Thyroid gland (tissue), 4 donors: ENCODE results near the gene TP53AIP1. TPM values are rescaled to one million over a fixed set of nuclear protein-coding genes. Genes with fewer than 3 reads are reported as not detected.

Experiments
- DNase-seq, 2 donors: peaks; one replicate each; pipeline ENCODE4 v3.0.0-alpha.2; 2019
- H3K27ac ChIP-seq, 3 donors: fragments of 200-600 bp; sonication (generic); 1 replicate in 2 of 3; 2 replicates in 1 of 3; pipeline ENCODE4 v1.5.1; 2016 to 2019; ENCODE audit warnings: mild to moderate bottlenecking in 1 of 3, moderate library complexity in 1 of 3
- H3K27me3 ChIP-seq: fragments of 200-600 bp; sonication (generic); one replicate; pipeline ENCODE4 v1.5.1; 2019
- H3K36me3 ChIP-seq, 2 donors: fragments of 200-600 bp; sonication (generic); one replicate each; pipeline ENCODE4 v1.5.1; 2016 to 2019
- H3K4me1 ChIP-seq, 2 donors: fragments of 200-600 bp; sonication (generic); one replicate each; pipeline ENCODE4 v1.5.1; 2017 to 2019
- H3K4me3 ChIP-seq, 3 donors: fragments of 200-600 bp; sonication (generic); replicated peaks in 1 of 3; 1 replicate in 2 of 3; 2 replicates in 1 of 3; pipeline ENCODE4 v1.5.1; 2016; ENCODE audit warnings: mild to moderate bottlenecking in 1 of 3
- H3K9me3 ChIP-seq: fragments of 200-600 bp; sonication (generic); one replicate; pipeline ENCODE4 v1.5.1; 2017
- CTCF ChIP-seq, 6 experiments: fragments of 200-600 bp in 3 of 6; fragments of 450-650 bp in 3 of 6; sonication (generic) in 3 of 6; IDR thresholded peaks; one replicate each; pipeline ENCODE4 v1.5.1; 2016 to 2019; ENCODE audit warnings: antibody characterized with exemption in 6 of 6, mild to moderate bottlenecking in 2 of 6, inconsistent platforms in 1 of 6, moderate library complexity in 1 of 6
- POLR2A ChIP-seq, 2 donors: fragments of 450-650 bp; IDR thresholded peaks; one replicate each; pipeline ENCODE4 v1.6.1; 2017; ENCODE audit warnings: antibody characterized with exemption in 2 of 2, mild to moderate bottlenecking in 2 of 2, moderate library complexity in 1 of 2
- WGBS, 2 donors: methylation state at CpG; one replicate each; pipeline ENCODE4 v1.1.5; 2017; 5-methylcytosine and 5-hydroxymethylcytosine counted together
- intact Hi-C: fragments of 100-400 bp; cut with DNase I; formaldehyde crosslinking; loops from one replicate; pipeline ENCODE4 v1.15.1; 2023
- total RNA-seq, 4 donors: library from RNA; depleted of rRNA; stranded (reverse); fragments of >200 nt; gene quantifications; one replicate each; pipeline ENCODE4 v1.2.3, GENCODE V29; 2016

TP53AIP1 gene
- total RNA-seq, 4 donors from 2014 or later = not detected

- 39 to 45% methylated on average over 5 of the region's 5 CpGs for WGBS, 2 donors
- no peaks in the 10 kb centered on the region for H3K27me3 ChIP-seq
- TF ChIP-seq POLR2A (IDR thresholded peaks at IDR 0.05) (no peak), CTCF (IDR thresholded peaks at IDR 0.05) (no peak)
- intact Hi-C loops = no loop called here
- no peaks in the 10 kb centered on the region for H3K36me3 ChIP-seq
- DNase-seq = no peak
- H3K4me3 ChIP-seq = no peak overlapping the region
- H3K9me3 ChIP-seq = no peaks in the 10 kb centered on the region
- no peaks in the 10 kb centered on the region for H3K4me1 ChIP-seq
- H3K27ac ChIP-seq = no peak overlapping the region
Observed at GRCh38 chr11:128928400-128928799, 14.3 kb downstream of the TP53AIP1 start.

GRCh38 chr11:128927683-128928336, 14.9 kb downstream of the TP53AIP1 start:
- Histone ChIP-seq H3K9me3 (no peaks in the 10 kb centered on the region), H3K27ac (no peak overlapping the region), H3K4me1 (no peaks in the 10 kb centered on the region), H3K27me3 (no peaks in the 10 kb centered on the region), H3K36me3 (no peaks in the 10 kb centered on the region), H3K4me3 (no peak overlapping the region)
- DNase-seq = no peak
- 82 to 83% methylated on average over 9 to 12 of the region's 12 CpGs for WGBS, 2 donors
- TF ChIP-seq POLR2A (IDR thresholded peaks at IDR 0.05) (no peak), CTCF (IDR thresholded peaks at IDR 0.05) (no peak)
- intact Hi-C loops = no loop called here

GRCh38 chr11:128927108-128927461, 15.6 kb downstream of the TP53AIP1 start:
- H3K36me3 ChIP-seq = no peaks in the 10 kb centered on the region
- TF ChIP-seq CTCF (IDR thresholded peaks at IDR 0.05) (no peak), POLR2A (IDR thresholded peaks at IDR 0.05) (no peak)
- H3K4me1 ChIP-seq = no peaks in the 10 kb centered on the region
- H3K4me3 ChIP-seq = no peak overlapping the region
- no peaks in the 10 kb centered on the region for H3K9me3 ChIP-seq
- H3K27ac ChIP-seq = no peak overlapping the region
- H3K27me3 ChIP-seq = no peaks in the 10 kb centered on the region
- 70 to 75% methylated on average over 11 of the region's 11 CpGs for WGBS, 2 donors
- no peak for DNase-seq
- intact Hi-C loops = no loop called here

GRCh38 chr11:128926437-128927107, 16.1 kb downstream of the TP53AIP1 start:
- DNase-seq = no peak
- intact Hi-C loops = no loop called here
- no peaks in the 10 kb centered on the region for H3K4me1 ChIP-seq
- TF ChIP-seq CTCF (IDR thresholded peaks at IDR 0.05) = no peak
- TF ChIP-seq POLR2A (IDR thresholded peaks at IDR 0.05) = no peak
- H3K27me3 ChIP-seq = no peaks in the 10 kb centered on the region
- no peaks in the 10 kb centered on the region for H3K9me3 ChIP-seq
- 79 to 82% methylated on average over 17 of the region's 17 CpGs for WGBS, 2 donors
- no peak overlapping the region for H3K4me3 ChIP-seq
- H3K36me3 ChIP-seq = no peaks in the 10 kb centered on the region
- H3K27ac ChIP-seq = no peak overlapping the region

- Histone ChIP-seq H3K27ac (no peak overlapping the region), H3K4me3 (no peak overlapping the region), H3K9me3 (no peaks in the 10 kb centered on the region), H3K4me1 (no peaks in the 10 kb centered on the region), H3K36me3 (no peaks in the 10 kb centered on the region), H3K27me3 (no peaks in the 10 kb centered on the region)
- no peak for DNase-seq
- WGBS, 2 donors = 74 to 83% methylated on average over 3 of the region's 3 CpGs
- no peak for TF ChIP-seq CTCF (IDR thresholded peaks at IDR 0.05)
- intact Hi-C loops = no loop called here
Observed at GRCh38 chr11:128926000-128926399, 16.7 kb downstream of the TP53AIP1 start.
